ENCODE results near the gene ACTA2.

Gene ACTA2

DNA sequence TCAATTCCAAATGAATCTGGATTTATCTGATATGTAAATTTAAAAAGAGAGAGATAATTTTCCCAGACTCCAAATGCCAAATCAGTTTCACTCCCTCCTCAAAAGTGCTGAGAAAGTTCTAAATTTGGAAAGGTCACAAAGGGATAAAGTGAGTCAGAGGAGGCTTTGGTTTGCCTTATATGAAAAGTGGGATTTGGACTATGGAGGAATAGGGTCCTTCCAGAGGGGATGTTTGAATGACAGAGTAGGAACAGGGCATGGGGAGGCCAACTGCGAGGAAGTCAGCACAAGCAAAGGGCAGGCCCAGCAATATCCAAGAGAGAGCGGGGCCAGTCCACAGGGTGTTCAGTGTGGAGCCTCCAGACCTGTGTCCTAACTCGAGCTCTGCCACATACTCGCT is 28.2 kb upstream of the ACTA2 start:
- Histone ChIP-seq H3K36me3 (ENCODE audit: control insufficient read depth, insufficient read depth, low read length) (no peaks in the 10 kb centered on the region), H3K18ac (ENCODE audit: low read length) (no peak overlapping the region)
- DNase-seq = no peak

DNA sequence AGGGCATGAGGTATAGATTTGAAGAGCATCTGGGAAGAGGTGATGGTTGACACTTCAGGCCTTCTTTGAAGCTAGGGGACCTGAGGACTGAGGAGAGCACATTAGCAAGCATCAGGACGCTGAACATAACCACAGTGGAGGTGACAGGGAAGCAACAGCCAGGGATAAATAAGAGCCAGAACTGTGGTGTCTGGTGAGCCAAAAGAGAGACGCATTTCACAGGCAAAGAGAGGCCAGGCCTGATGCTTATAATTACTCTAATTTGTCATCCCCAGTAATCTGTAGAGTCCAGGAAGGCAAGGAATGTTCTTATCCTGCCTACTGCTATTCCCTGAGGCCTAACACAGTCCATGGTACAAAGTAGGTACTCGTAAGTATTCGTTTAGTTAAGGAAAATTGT is 27.7 kb upstream of the ACTA2 start:
- Histone ChIP-seq H2BK15ac (replicated peaks; ENCODE audit: low read depth) (no peak overlapping the region), H4K8ac (ENCODE audit: low read depth, low read length) (no peak overlapping the region), H3K4me1 (ENCODE audit: control insufficient read depth, low read depth, low read length) (no peaks in the 10 kb centered on the region), H3K27ac (ENCODE audit: low read depth, low read length) (no peak overlapping the region), H3K9ac (ENCODE audit: low read length) (no peak overlapping the region), H2AK5ac (ENCODE audit: low read length) (no peak overlapping the region), H3K36me3 (ENCODE audit: control insufficient read depth, insufficient read depth, low read length) (no peaks in the 10 kb centered on the region), H3K18ac (ENCODE audit: low read length) (no peak overlapping the region), H3K79me1 (ENCODE audit: low read length) (no peaks in the 10 kb centered on the region), H3K23ac (ENCODE audit: low read length) (no peak overlapping the region), H4K5ac (ENCODE audit: low read length) (no peak overlapping the region), H3K79me2 (ENCODE audit: control insufficient read depth, insufficient read depth, low read length) (no peaks in the 10 kb centered on the region), H3K56ac (ENCODE audit: low read length) (no peak overlapping the region), H3K4me2 (ENCODE audit: low read length) (no peak overlapping the region), H3K27me3 (ENCODE audit: insufficient read depth, low read length, poor library complexity) (no peaks in the 10 kb centered on the region), H2BK120ac (ENCODE audit: low read depth, low read length) (no peak overlapping the region), H3K4ac (ENCODE audit: low read depth, low read length) (no peak overlapping the region), H2BK5ac (ENCODE audit: low read length) (no peak overlapping the region), H3K4me3 (ENCODE audit: low read length) (no peak overlapping the region)
- no peak for DNase-seq
- WGBS (ENCODE audit: extremely low coverage, insufficient coverage, low lambda C conversion rate) = no CpG with 5 or more reads among the region's 4 CpGs

More for the DNA sequence above, 28.2 kb upstream of the ACTA2 start:
- no peak overlapping the region for H3K27ac ChIP-seq (ENCODE audit: low read depth, low read length)
- no peak overlapping the region for H2BK5ac ChIP-seq (ENCODE audit: low read length)
- H3K79me2 ChIP-seq (ENCODE audit: control insufficient read depth, insufficient read depth, low read length) = no peaks in the 10 kb centered on the region
- no peak overlapping the region for H2BK15ac ChIP-seq (replicated peaks; ENCODE audit: low read depth)
- no peak overlapping the region for H3K4me3 ChIP-seq (ENCODE audit: low read length)
- no peak overlapping the region for H3K23ac ChIP-seq (ENCODE audit: low read length)
- H3K4me2 ChIP-seq (ENCODE audit: low read length) = no peak overlapping the region
- no peak overlapping the region for H3K56ac ChIP-seq (ENCODE audit: low read length)
- H4K5ac ChIP-seq (ENCODE audit: low read length) = no peak overlapping the region
- WGBS (ENCODE audit: extremely low coverage, insufficient coverage, low lambda C conversion rate) = no CpG with 5 or more reads among the region's 4 CpGs
- no peak overlapping the region for H2AK5ac ChIP-seq (ENCODE audit: low read length)
- no peaks in the 10 kb centered on the region for H3K27me3 ChIP-seq (ENCODE audit: insufficient read depth, low read length, poor library complexity)
- H2BK120ac ChIP-seq (ENCODE audit: low read depth, low read length) = no peak overlapping the region
- no peaks in the 10 kb centered on the region for H3K79me1 ChIP-seq (ENCODE audit: low read length)
- no peak overlapping the region for H3K4ac ChIP-seq (ENCODE audit: low read depth, low read length)
- H3K4me1 ChIP-seq (ENCODE audit: control insufficient read depth, low read depth, low read length) = no peaks in the 10 kb centered on the region
- H3K9ac ChIP-seq (ENCODE audit: low read length) = no peak overlapping the region
- H4K8ac ChIP-seq (ENCODE audit: low read depth, low read length) = no peak overlapping the region

- Histone ChIP-seq H4K8ac (ENCODE audit: low read depth, low read length) (no peak overlapping the region), H2BK5ac (ENCODE audit: low read length) (no peak overlapping the region), H2BK15ac (replicated peaks; ENCODE audit: low read depth) (no peak overlapping the region), H3K27me3 (ENCODE audit: insufficient read depth, low read length, poor library complexity) (no peaks in the 10 kb centered on the region), H4K5ac (ENCODE audit: low read length) (no peak overlapping the region), H2AK5ac (ENCODE audit: low read length) (no peak overlapping the region), H3K4me2 (ENCODE audit: low read length) (no peak overlapping the region), H3K79me1 (ENCODE audit: low read length) (no peaks in the 10 kb centered on the region), H3K27ac (ENCODE audit: low read depth, low read length) (no peak overlapping the region), H3K4me3 (ENCODE audit: low read length) (no peak overlapping the region), H3K36me3 (ENCODE audit: control insufficient read depth, insufficient read depth, low read length) (no peaks in the 10 kb centered on the region), H3K79me2 (ENCODE audit: control insufficient read depth, insufficient read depth, low read length) (no peaks in the 10 kb centered on the region), H3K56ac (ENCODE audit: low read length) (no peak overlapping the region), H3K9ac (ENCODE audit: low read length) (no peak overlapping the region), H3K18ac (ENCODE audit: low read length) (no peak overlapping the region), H3K4ac (ENCODE audit: low read depth, low read length) (no peak overlapping the region), H3K23ac (ENCODE audit: low read length) (no peak overlapping the region), H2BK120ac (ENCODE audit: low read depth, low read length) (no peak overlapping the region), H3K4me1 (ENCODE audit: control insufficient read depth, low read depth, low read length) (no peaks in the 10 kb centered on the region)
- WGBS (ENCODE audit: extremely low coverage, insufficient coverage, low lambda C conversion rate) = no CpG with 5 or more reads among the region's 4 CpGs
- no peak for DNase-seq
Observed at GRCh38 chr10:88979603-88980002, 27.0 kb upstream of the ACTA2 start.

DNA sequence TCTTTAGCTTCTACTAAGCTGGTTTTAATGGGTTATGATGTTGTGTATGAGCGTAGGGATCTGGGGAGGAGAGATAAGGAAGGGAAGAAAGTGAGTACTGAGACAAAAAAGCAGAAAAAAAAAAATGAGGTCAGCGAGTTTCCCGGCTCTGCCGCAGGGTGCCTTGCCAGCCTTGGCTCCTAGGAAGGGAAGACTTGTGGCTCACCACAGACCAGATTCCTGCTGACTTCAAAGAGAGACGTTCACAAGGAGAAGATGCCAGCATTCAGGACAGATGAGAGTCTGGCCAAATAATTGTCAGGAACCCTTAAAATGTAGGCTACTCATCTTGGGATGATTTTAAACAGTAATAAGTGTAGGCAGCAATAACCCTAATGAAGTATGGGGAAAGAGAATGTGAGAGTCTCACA is 26.6 kb upstream of the ACTA2 start:
- Histone ChIP-seq H3K23ac (ENCODE audit: low read length) (no peak overlapping the region), H3K4ac (ENCODE audit: low read depth, low read length) (no peak overlapping the region), H3K79me2 (ENCODE audit: control insufficient read depth, insufficient read depth, low read length) (no peaks in the 10 kb centered on the region), H3K56ac (ENCODE audit: low read length) (no peak overlapping the region), H3K27ac (ENCODE audit: low read depth, low read length) (no peak overlapping the region), H2BK15ac (replicated peaks; ENCODE audit: low read depth) (no peak overlapping the region), H2AK5ac (ENCODE audit: low read length) (no peak overlapping the region), H4K8ac (ENCODE audit: low read depth, low read length) (no peak overlapping the region), H4K5ac (ENCODE audit: low read length) (no peak overlapping the region), H3K9ac (ENCODE audit: low read length) (no peak overlapping the region), H3K27me3 (ENCODE audit: insufficient read depth, low read length, poor library complexity) (no peaks in the 10 kb centered on the region), H3K36me3 (ENCODE audit: control insufficient read depth, insufficient read depth, low read length) (no peaks in the 10 kb centered on the region), H3K4me2 (ENCODE audit: low read length) (no peak overlapping the region), H2BK5ac (ENCODE audit: low read length) (no peak overlapping the region), H2BK120ac (ENCODE audit: low read depth, low read length) (no peak overlapping the region), H3K4me3 (ENCODE audit: low read length) (no peak overlapping the region), H3K4me1 (ENCODE audit: control insufficient read depth, low read depth, low read length) (no peaks in the 10 kb centered on the region), H3K79me1 (ENCODE audit: low read length) (no peaks in the 10 kb centered on the region), H3K18ac (ENCODE audit: low read length) (no peak overlapping the region)
- 100% methylated on average over 1 of the region's 5 CpGs for WGBS (ENCODE audit: extremely low coverage, insufficient coverage, low lambda C conversion rate)
- peak; percentile 35 for DNase-seq

- H3K23ac ChIP-seq (ENCODE audit: low read length) = no peak overlapping the region
- no peak overlapping the region for H3K27ac ChIP-seq (ENCODE audit: low read depth, low read length)
- H3K27me3 ChIP-seq (ENCODE audit: insufficient read depth, low read length, poor library complexity) = no peaks in the 10 kb centered on the region
- no peak overlapping the region for H3K56ac ChIP-seq (ENCODE audit: low read length)
- no peak overlapping the region for H3K18ac ChIP-seq (ENCODE audit: low read length)
- no peak overlapping the region for H2BK15ac ChIP-seq (replicated peaks; ENCODE audit: low read depth)
- H3K9ac ChIP-seq (ENCODE audit: low read length) = no peak overlapping the region
- no peak overlapping the region for H3K4ac ChIP-seq (ENCODE audit: low read depth, low read length)
- H4K8ac ChIP-seq (ENCODE audit: low read depth, low read length) = no peak overlapping the region
- DNase-seq = no peak
- no peak overlapping the region for H3K4me3 ChIP-seq (ENCODE audit: low read length)
- H2BK120ac ChIP-seq (ENCODE audit: low read depth, low read length) = no peak overlapping the region
- H3K36me3 ChIP-seq (ENCODE audit: control insufficient read depth, insufficient read depth, low read length) = no peaks in the 10 kb centered on the region
- no peaks in the 10 kb centered on the region for H3K4me1 ChIP-seq (ENCODE audit: control insufficient read depth, low read depth, low read length)
- H3K79me1 ChIP-seq (ENCODE audit: low read length) = no peaks in the 10 kb centered on the region
- H2AK5ac ChIP-seq (ENCODE audit: low read length) = no peak overlapping the region
- WGBS (ENCODE audit: extremely low coverage, insufficient coverage, low lambda C conversion rate) = no CpG with 5 or more reads among the region's 2 CpGs
- H3K4me2 ChIP-seq (ENCODE audit: low read length) = no peak overlapping the region
- no peak overlapping the region for H4K5ac ChIP-seq (ENCODE audit: low read length)
- H2BK5ac ChIP-seq (ENCODE audit: low read length) = no peak overlapping the region
- H3K79me2 ChIP-seq (ENCODE audit: control insufficient read depth, insufficient read depth, low read length) = no peaks in the 10 kb centered on the region
Observed at GRCh38 chr10:88978463-88978862, 25.9 kb upstream of the ACTA2 start.

DNA sequence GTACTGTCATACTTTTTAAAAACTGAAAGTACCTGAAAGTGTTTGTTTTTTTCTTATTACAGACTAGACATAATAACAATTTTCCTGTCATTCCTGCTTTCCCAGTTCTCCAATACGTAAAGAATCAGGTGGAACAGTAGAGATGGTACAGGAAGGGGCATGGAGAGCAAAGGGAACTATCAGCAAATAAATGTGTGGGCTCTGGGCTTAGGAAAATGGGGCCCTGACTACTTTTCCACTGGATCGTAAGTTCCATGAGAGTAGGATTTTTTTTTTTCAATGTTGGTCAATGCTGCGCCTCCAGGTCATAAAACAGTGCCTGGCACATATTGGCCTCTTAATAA is 22.8 kb upstream of the ACTA2 start:
- no peak overlapping the region for H3K4me2 ChIP-seq (ENCODE audit: low read length)
- H2BK5ac ChIP-seq (ENCODE audit: low read length) = no peak overlapping the region
- H3K23ac ChIP-seq (ENCODE audit: low read length) = no peak overlapping the region
- H4K5ac ChIP-seq (ENCODE audit: low read length) = no peak overlapping the region
- no peak overlapping the region for H2AK5ac ChIP-seq (ENCODE audit: low read length)
- no peak overlapping the region for H3K9ac ChIP-seq (ENCODE audit: low read length)
- H3K4me3 ChIP-seq (ENCODE audit: low read length) = no peak overlapping the region
- no peaks in the 10 kb centered on the region for H3K36me3 ChIP-seq (ENCODE audit: control insufficient read depth, insufficient read depth, low read length)
- no peak overlapping the region for H2BK15ac ChIP-seq (replicated peaks; ENCODE audit: low read depth)
- no CpG with 5 or more reads among the region's 3 CpGs for WGBS (ENCODE audit: extremely low coverage, insufficient coverage, low lambda C conversion rate)
- H3K27me3 ChIP-seq (ENCODE audit: insufficient read depth, low read length, poor library complexity) = no peaks in the 10 kb centered on the region
- H4K8ac ChIP-seq (ENCODE audit: low read depth, low read length) = no peak overlapping the region
- no peak overlapping the region for H3K4ac ChIP-seq (ENCODE audit: low read depth, low read length)
- no peak overlapping the region for H3K27ac ChIP-seq (ENCODE audit: low read depth, low read length)
- H3K79me2 ChIP-seq (ENCODE audit: control insufficient read depth, insufficient read depth, low read length) = no peaks in the 10 kb centered on the region
- no peak overlapping the region for H3K18ac ChIP-seq (ENCODE audit: low read length)
- no peak overlapping the region for H2BK120ac ChIP-seq (ENCODE audit: low read depth, low read length)
- no peak overlapping the region for H3K56ac ChIP-seq (ENCODE audit: low read length)
- no peaks in the 10 kb centered on the region for H3K4me1 ChIP-seq (ENCODE audit: control insufficient read depth, low read depth, low read length)
- no peak for DNase-seq
- no peaks in the 10 kb centered on the region for H3K79me1 ChIP-seq (ENCODE audit: low read length)

Data from mesendoderm (in vitro differentiated cells).